WERI-Rb-1 (cell line): Measurements from ENCODE around the gene ADAMTS20.

Experiments
- DNase-seq: peaks from one replicate; pipeline ENCODE4 v3.0.0-alpha.2; 2020
- H3K27ac ChIP-seq: fragments of 250-450 bp; sonication (Bioruptor Pico); 2 replicates; pipeline ENCODE4 v1.5.1; 2020; ENCODE audit warnings: mild to moderate bottlenecking, moderate library complexity
- H3K27me3 ChIP-seq: fragments of 250-450 bp; sonication (Bioruptor Pico); 2 replicates; pipeline ENCODE4 v1.5.1; 2021; ENCODE audit warnings: mild to moderate bottlenecking, low read depth, moderate library complexity; ENCODE audit not compliant: insufficient read depth, severe bottlenecking
- H3K36me3 ChIP-seq: fragments of 250-450 bp; sonication (Bioruptor Pico); 2 replicates; pipeline ENCODE4 v1.5.1; 2020; ENCODE audit warnings: mild to moderate bottlenecking, moderate library complexity
- H3K4me3 ChIP-seq: 2 replicates; pipeline ENCODE4 v1.5.1; 2011; ENCODE audit warnings: low read depth, mild to moderate bottlenecking, control low read depth, low read length
- H3K9me3 ChIP-seq: fragments of 250-450 bp; sonication (Bioruptor Pico); 2 replicates; pipeline ENCODE4 v1.5.1; 2021; ENCODE audit warnings: mild to moderate bottlenecking, moderate library complexity; ENCODE audit not compliant: severe bottlenecking
- CTCF ChIP-seq: IDR thresholded peaks from 2 replicates; pipeline ENCODE4 v1.5.1; 2011; ENCODE audit warnings: low read depth, mild to moderate bottlenecking, control low read depth, inconsistent platforms, low read length

ADAMTS20 gene

GRCh38 chr12:43402436-43402835 is 149.6 kb downstream of the ADAMTS20 start:
- Histone ChIP-seq H3K9me3 (no peaks in the 10 kb centered on the region), H3K27me3 (no peaks in the 10 kb centered on the region), H3K4me3 (no peak overlapping the region), H3K27ac (no peak overlapping the region), H3K36me3 (no peaks in the 10 kb centered on the region)
- no peak for TF ChIP-seq CTCF
- DNase-seq: no peak

GRCh38 chr12:43401096-43401495 is 150.9 kb downstream of the ADAMTS20 start:
- no peak for DNase-seq
- no peaks in the 10 kb centered on the region for H3K27me3 ChIP-seq
- H3K4me3 ChIP-seq: no peak overlapping the region
- H3K36me3 ChIP-seq: no peaks in the 10 kb centered on the region
- H3K27ac ChIP-seq: no peak overlapping the region
- no peaks in the 10 kb centered on the region for H3K9me3 ChIP-seq
- no peak for TF ChIP-seq CTCF

DNA sequence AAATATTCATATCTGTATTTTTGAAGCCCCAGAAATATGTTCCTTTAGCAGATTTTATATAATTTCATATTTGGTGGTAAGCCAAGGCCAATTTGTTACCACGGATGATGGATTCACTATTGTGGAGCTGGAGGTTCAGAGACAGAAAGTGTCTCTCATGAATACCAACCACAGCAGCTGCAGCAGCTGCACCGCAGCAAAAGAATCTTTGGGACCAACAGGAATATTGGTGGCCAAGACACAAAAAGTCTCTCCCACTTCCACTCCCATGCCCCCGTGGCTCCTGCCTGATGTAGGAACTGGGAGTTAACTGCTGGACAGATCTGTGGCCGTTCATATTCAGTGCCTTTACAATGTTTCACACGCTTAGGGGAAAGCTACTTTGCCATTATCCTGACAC is 155.3 kb downstream of the ADAMTS20 start:
- Histone ChIP-seq H3K27me3 (no peaks in the 10 kb centered on the region), H3K36me3 (no peaks in the 10 kb centered on the region), H3K4me3 (no peak overlapping the region), H3K9me3 (no peaks in the 10 kb centered on the region), H3K27ac (no peak overlapping the region)
- no peak for DNase-seq
- no peak for TF ChIP-seq CTCF

- no peak for TF ChIP-seq CTCF
- H3K36me3 ChIP-seq: no peaks in the 10 kb centered on the region
- H3K9me3 ChIP-seq: no peaks in the 10 kb centered on the region
- no peak for DNase-seq
- no peak overlapping the region for H3K4me3 ChIP-seq
- no peak overlapping the region for H3K27ac ChIP-seq
- no peaks in the 10 kb centered on the region for H3K27me3 ChIP-seq
Observed at GRCh38 chr12:43392116-43392515, 159.9 kb downstream of the ADAMTS20 start.

GRCh38 chr12:43381879-43382278 is 170.1 kb downstream of the ADAMTS20 start:
- Histone ChIP-seq H3K27me3 (no peaks in the 10 kb centered on the region), H3K4me3 (no peak overlapping the region), H3K9me3 (peaks cover 5% of the 10 kb centered on the region), H3K36me3 (no peaks in the 10 kb centered on the region), H3K27ac (no peak overlapping the region)
- no peak for TF ChIP-seq CTCF
- no peak for DNase-seq

- no peak overlapping the region for H3K27ac ChIP-seq
- H3K36me3 ChIP-seq: no peaks in the 10 kb centered on the region
- peaks cover 5% of the 10 kb centered on the region for H3K9me3 ChIP-seq
- no peaks in the 10 kb centered on the region for H3K27me3 ChIP-seq
- DNase-seq: no peak
- no peak overlapping the region for H3K4me3 ChIP-seq
- no peak for TF ChIP-seq CTCF
Observed at GRCh38 chr12:43378448-43378847, 173.6 kb downstream of the ADAMTS20 start.
